ENCODE measurements around the gene SH3RF2.

DNA sequence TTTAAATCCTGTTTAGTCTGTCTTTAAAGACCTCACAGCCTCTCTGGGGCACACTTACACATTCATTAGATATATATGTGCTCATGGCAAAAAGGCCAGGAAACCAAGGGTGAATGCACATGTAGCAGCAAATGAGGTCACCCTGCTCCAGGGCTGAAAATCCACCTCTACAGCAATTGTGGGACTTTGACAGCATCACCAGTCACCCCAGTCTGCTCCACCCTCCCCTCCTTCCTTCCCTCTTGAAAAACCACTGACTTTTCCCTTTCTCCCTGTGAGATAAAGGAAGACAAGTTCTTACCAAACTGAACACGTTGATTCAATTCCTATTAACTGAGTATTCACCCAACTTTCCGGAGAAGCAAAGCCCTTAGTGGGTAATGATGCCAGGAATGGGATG lies 15.2 kb upstream of the SH3RF2 start:
- TF ChIP-seq EP300 (IDR thresholded peaks at IDR 0.05) (no peak), POLR2A (IDR thresholded peaks at IDR 0.05) (no peak)
- TF ChIP-seq, protein P1, sequence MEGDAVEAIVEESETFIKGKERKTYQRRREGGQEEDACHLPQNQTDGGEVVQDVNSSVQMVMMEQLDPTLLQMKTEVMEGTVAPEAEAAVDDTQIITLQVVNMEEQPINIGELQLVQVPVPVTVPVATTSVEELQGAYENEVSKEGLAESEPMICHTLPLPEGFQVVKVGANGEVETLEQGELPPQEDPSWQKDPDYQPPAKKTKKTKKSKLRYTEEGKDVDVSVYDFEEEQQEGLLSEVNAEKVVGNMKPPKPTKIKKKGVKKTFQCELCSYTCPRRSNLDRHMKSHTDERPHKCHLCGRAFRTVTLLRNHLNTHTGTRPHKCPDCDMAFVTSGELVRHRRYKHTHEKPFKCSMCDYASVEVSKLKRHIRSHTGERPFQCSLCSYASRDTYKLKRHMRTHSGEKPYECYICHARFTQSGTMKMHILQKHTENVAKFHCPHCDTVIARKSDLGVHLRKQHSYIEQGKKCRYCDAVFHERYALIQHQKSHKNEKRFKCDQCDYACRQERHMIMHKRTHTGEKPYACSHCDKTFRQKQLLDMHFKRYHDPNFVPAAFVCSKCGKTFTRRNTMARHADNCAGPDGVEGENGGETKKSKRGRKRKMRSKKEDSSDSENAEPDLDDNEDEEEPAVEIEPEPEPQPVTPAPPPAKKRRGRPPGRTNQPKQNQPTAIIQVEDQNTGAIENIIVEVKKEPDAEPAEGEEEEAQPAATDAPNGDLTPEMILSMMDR (IDR thresholded peaks at IDR 0.05), result no peak

Data from upper lobe of left lung (tissue), 4 donors.